HCT116 (cell line): ENCODE measurements around the gene CARNS1. TPM values are rescaled to one million over a fixed set of nuclear protein-coding genes. Genes with fewer than 3 reads are reported as not detected.
A peak's percentile ranks its signal among the peaks of the same experiment; 100 is the strongest.

Experiments used
- ATAC-seq: fragments of 200-7000 bp; cut with Tn5 transposase; 2 replicates; pipeline ENCODE4 v1.9.1; 2020; ENCODE audit warnings: mild to moderate bottlenecking, moderate library complexity
- BruUV-seq: library from RNA; stranded (reverse); fragments of 400-500 nt; replicated peaks from 2 replicates; lab custom pipeline; 2021; lab: Mats Ljungman, UMichigan
- CTCF ChIA-PET: fragments of 300-600 bp; sonication (Branson Sonifier 250); formaldehyde crosslinking; loops from one replicate; lab custom pipeline; 2021; ENCODE audit warnings: antibody characterized with exemption; lab: Charles Lee
- POLR2A ChIA-PET: fragments of 300-600, 350-600 bp; sonication (Branson Sonifier 250); formaldehyde crosslinking; loops from one replicate; lab custom pipeline; 2021; ENCODE audit warnings: antibody characterized with exemption; lab: Charles Lee
- RAD21 ChIA-PET, 2 experiments: fragments of 300-600 bp; sonication (Branson Sonifier 250); formaldehyde crosslinking; loops; one replicate each; lab custom pipeline; 2023; ENCODE audit warnings: low total read pairs in 2 of 2; ENCODE audit not compliant: uncharacterized antibody in 2 of 2, unreplicated experiment in 2 of 2, low non-redundant PET in 1 of 2; lab: Charles Lee
- DNase-seq: peaks from one replicate; pipeline ENCODE4 v3.0.0-alpha.2; 2010; ENCODE audit warnings: low read depth, low spot score
- H2AFZ ChIP-seq: fragments of 200-600 bp; shearing (Covaris generic), sonication (generic); 2 replicates; pipeline ENCODE4 v1.6.1; 2017; ENCODE audit warnings: low read depth, mixed run types, mixed read lengths, antibody characterized with exemption, low read length; ENCODE audit not compliant: poor library complexity, severe bottlenecking
- H3K27ac ChIP-seq: 2 replicates; pipeline ENCODE4 v1.5.1; 2012; ENCODE audit warnings: low read depth, low read length
- H3K27me3 ChIP-seq: fragments of 200-600 bp; sonication (generic); 2 replicates; pipeline ENCODE4 v1.6.1; 2016; ENCODE audit warnings: mixed run types, low read length, mixed read lengths; ENCODE audit not compliant: insufficient read depth
- H3K36me3 ChIP-seq, 2 experiments: fragments of 200-500 bp in 1 of 2; fragments of 200-600 bp in 1 of 2; sonication (Bioruptor generic) in 1 of 2; sonication (generic) in 1 of 2; 2 replicates each; pipeline versions ENCODE4 v1.5.1 to v1.6.1; 2014 to 2016; ENCODE audit warnings: low read length in 2 of 2, inconsistent platforms in 1 of 2, mixed read lengths in 1 of 2, mixed run types in 1 of 2; ENCODE audit not compliant: insufficient read depth in 2 of 2, control insufficient read depth in 1 of 2
- H3K4me1 ChIP-seq, 2 experiments: fragments of 200-600 bp in 1 of 2; sonication (generic) in 1 of 2; 2 replicates each; pipeline versions ENCODE4 v1.5.1 to v1.6.1; 2012 to 2017; ENCODE audit warnings: low read length in 2 of 2, inconsistent platforms in 1 of 2, mild to moderate bottlenecking in 1 of 2, mixed read lengths in 1 of 2, mixed run types in 1 of 2, moderate library complexity in 1 of 2; ENCODE audit not compliant: insufficient read depth in 2 of 2, control insufficient read depth in 1 of 2
- H3K4me2 ChIP-seq: fragments of 200-600 bp; sonication (generic); 2 replicates; pipeline ENCODE4 v1.6.1; 2017; ENCODE audit warnings: mixed run types, low read length, mixed read lengths
- H3K4me3 ChIP-seq, 2 experiments: fragments of 200-600 bp in 1 of 2; sonication (generic) in 1 of 2; replicated peaks in 1 of 2; 2 replicates each; pipeline ENCODE4 v1.5.1; 2011 to 2016; ENCODE audit warnings: low read length in 2 of 2, control low read depth in 1 of 2, low read depth in 1 of 2, mild to moderate bottlenecking in 1 of 2, mixed read lengths in 1 of 2, mixed run types in 1 of 2
- H3K79me2 ChIP-seq: fragments of 200-600 bp; sonication (generic); 2 replicates; pipeline ENCODE4 v1.6.1; 2017; ENCODE audit warnings: mild to moderate bottlenecking, mixed run types, low read length, moderate library complexity, mixed read lengths; ENCODE audit not compliant: insufficient read depth
- H3K9ac ChIP-seq: fragments of 200-600 bp; sonication (generic); 2 replicates; pipeline ENCODE4 v1.6.1; 2016; ENCODE audit warnings: low read length, mixed read lengths
- H3K9me2 ChIP-seq: fragments of 200-600 bp; sonication (generic), shearing (Covaris generic); 2 replicates; pipeline ENCODE4 v1.6.1; 2017; ENCODE audit warnings: mixed run types, mild to moderate bottlenecking, moderate library complexity; ENCODE audit not compliant: insufficient read depth
- H3K9me3 ChIP-seq, 2 experiments: fragments of 200-500 bp in 1 of 2; fragments of 200-600 bp in 1 of 2; sonication (Bioruptor generic) in 1 of 2; sonication (generic) in 1 of 2; 2 replicates each; pipeline ENCODE4 v1.6.1; 2014 to 2017; ENCODE audit warnings: low read length in 2 of 2, mixed read lengths in 2 of 2, inconsistent platforms in 1 of 2, low read depth in 1 of 2, mild to moderate bottlenecking in 1 of 2, mixed run types in 1 of 2, moderate library complexity in 1 of 2; ENCODE audit not compliant: control insufficient read depth in 1 of 2, insufficient read depth in 1 of 2
- H4K20me1 ChIP-seq: fragments of 200-600 bp; sonication (generic), shearing (Covaris generic); 2 replicates; pipeline ENCODE4 v1.6.1; 2017; ENCODE audit warnings: mixed run types, mild to moderate bottlenecking, moderate library complexity; ENCODE audit not compliant: insufficient read depth
- CEBPB ChIP-seq: IDR thresholded peaks from 2 replicates; pipeline ENCODE4 v1.6.1; 2012; ENCODE audit warnings: low read depth
- EGR1 ChIP-seq: IDR thresholded peaks from 2 replicates; pipeline ENCODE4 v1.6.1; 2012; ENCODE audit warnings: low read depth
- JUND ChIP-seq: IDR thresholded peaks from 2 replicates; pipeline ENCODE4 v1.6.1; 2012
- MAX ChIP-seq: IDR thresholded peaks from 2 replicates; pipeline ENCODE4 v1.6.1; 2012
- RAD21 ChIP-seq: IDR thresholded peaks from 2 replicates; pipeline ENCODE4 v1.6.1; 2012; ENCODE audit warnings: low read depth, mild to moderate bottlenecking
- SIN3A ChIP-seq: IDR thresholded peaks from 2 replicates; pipeline ENCODE4 v1.6.1; 2012; ENCODE audit warnings: low read depth
- SRF ChIP-seq: IDR thresholded peaks from 2 replicates; pipeline ENCODE4 v1.6.1; 2012; ENCODE audit warnings: low read depth
- TCF7L2 ChIP-seq: IDR thresholded peaks from 2 replicates; pipeline ENCODE4 v1.7.0; 2011; ENCODE audit warnings: borderline replicate concordance, inconsistent platforms; ENCODE audit not compliant: insufficient read depth, insufficient read length; ENCODE audit errors: extremely low read depth
- YY1 ChIP-seq: IDR thresholded peaks from 2 replicates; pipeline ENCODE4 v1.6.1; 2011; ENCODE audit warnings: low read length, low read depth, moderate library complexity, mild to moderate bottlenecking; ENCODE audit not compliant: insufficient replicate concordance; ENCODE audit errors: extremely low read depth
- ZNF274 ChIP-seq: fragments of 200-500 bp; sonication (Bioruptor generic); IDR thresholded peaks from 2 replicates; pipeline ENCODE4 v1.6.1; 2014; ENCODE audit warnings: mild to moderate bottlenecking, low read depth, low read length, inconsistent platforms
- intact Hi-C: fragments of 100-400 bp; cut with micrococcal nuclease; formaldehyde crosslinking; loops from 2 replicates; pipeline ENCODE4 v1.10.0; 2022
- total RNA-seq: library from RNA; stranded (reverse); gene quantifications from one replicate; pipeline ENCODE4 v1.2.1, GENCODE V29; 2021; ENCODE audit not compliant: unreplicated experiment

CARNS1 gene
- total RNA-seq, 1 experiment from 2014 or later, result 1.0 TPM

GRCh38 chr11:67420646-67421429 is 5.4 kb downstream of the CARNS1 start (continued):
- TF ChIP-seq CEBPB (no peak), ZNF274 (no peak), MAX (no peak; the same call in 1 of the 2 replicates), JUND (no peak), TCF7L2 (peak; percentile 35)

GRCh38 chr11:67421430-67422031 is 6.1 kb downstream of the CARNS1 start:
- Histone ChIP-seq H3K9me2 (no peaks in the 10 kb centered on the region), H4K20me1 (no peaks in the 10 kb centered on the region), H3K27me3 (no peaks in the 10 kb centered on the region), H3K4me3 (peak overlapping the region; percentile 38 to 63), H2AFZ (no peak overlapping the region), H3K79me2 (no peaks in the 10 kb centered on the region), H3K4me2 (peak overlapping the region; percentile 72), H3K9me3 (no peaks in the 10 kb centered on the region), H3K36me3 (no peaks in the 10 kb centered on the region), H3K27ac (peak overlapping the region; percentile 24; the same call in 1 of the 2 replicates), H3K9ac (peak overlapping the region; percentile 38), H3K4me1 (peaks cover 11 to 33% of the 10 kb centered on the region in 2 experiments; a peak in 3 of 4 replicates)
- CTCF ChIA-PET, result interaction anchor here (1.0 to 1.7 kb wide), 3 partner anchors 20 to 84 kb away, joined by 3 to 6 read pairs (median 3); partner anchors contain the start of genes PITPNM1 and PPP1CA
- DNase-seq (no peak), ATAC-seq (peak; percentile 63)
- POLR2A ChIA-PET, result interaction anchor here (1.4 kb wide), 1 partner anchor 20 kb away, joined by 4 read pairs; the partner anchor contains the start of gene PPP1CA
- RAD21 ChIA-PET, result no interaction called here
- TSS peak; percentile 85 for BruUV-seq
- peak; percentile 61 for TF ChIP-seq TCF7L2
- TF ChIP-seq SIN3A, result no peak
- no peak for TF ChIP-seq MAX
- TF ChIP-seq YY1, result no peak
- no peak for TF ChIP-seq RAD21
- TF ChIP-seq SRF, result no peak
- TF ChIP-seq EGR1, result no peak
- intact Hi-C loops, result no loop called here
